Activated gamma-delta T cell treated with Interleukin-2 at 50 U/mL for 16 hours (primary cell): ENCODE results near the gene RNF169.

Source experiments
- DNase-seq: peaks from one replicate; pipeline ENCODE4 v3.0.0-alpha.2; 2020

RNF169 gene

DNA sequence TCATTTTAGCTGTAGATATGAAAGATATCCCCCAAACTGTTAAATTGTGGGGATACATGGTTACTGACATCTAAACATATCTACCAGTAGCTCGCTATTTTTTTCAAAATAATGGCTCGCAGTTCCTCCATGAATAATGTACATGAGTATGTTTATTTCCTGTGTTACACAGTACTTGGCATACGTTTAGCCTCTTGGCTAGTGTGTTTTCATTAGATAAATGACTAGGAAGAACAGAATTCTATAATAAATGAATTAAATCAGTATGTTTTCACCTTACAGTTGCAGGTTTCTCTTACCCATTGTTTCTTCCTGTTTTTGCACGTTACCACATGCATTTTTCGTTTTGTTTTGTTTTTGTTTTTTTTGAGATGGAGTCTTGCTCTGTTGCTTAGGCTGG, 21.8 kb downstream of the RNF169 start:
- DNase-seq: no peak

DNA sequence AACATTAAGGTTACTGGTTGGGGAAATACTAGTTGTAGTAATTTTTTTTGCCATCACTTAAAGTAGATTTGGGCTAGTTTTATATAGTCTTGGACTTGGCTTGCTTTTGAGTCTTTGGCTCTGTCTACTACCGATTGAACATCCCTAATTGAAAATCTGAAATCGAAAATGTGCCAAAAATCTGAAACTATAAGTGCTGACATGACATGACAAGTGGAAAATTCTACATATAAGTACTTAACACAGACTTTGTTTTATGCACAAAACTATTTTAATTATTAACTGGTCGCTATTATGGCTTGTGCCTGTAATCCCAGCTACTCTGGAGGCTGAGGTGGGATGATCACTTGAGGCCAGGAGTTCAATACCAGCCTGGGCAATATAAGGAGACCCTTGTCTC, 22.5 kb downstream of the RNF169 start:
- no peak for DNase-seq

DNA sequence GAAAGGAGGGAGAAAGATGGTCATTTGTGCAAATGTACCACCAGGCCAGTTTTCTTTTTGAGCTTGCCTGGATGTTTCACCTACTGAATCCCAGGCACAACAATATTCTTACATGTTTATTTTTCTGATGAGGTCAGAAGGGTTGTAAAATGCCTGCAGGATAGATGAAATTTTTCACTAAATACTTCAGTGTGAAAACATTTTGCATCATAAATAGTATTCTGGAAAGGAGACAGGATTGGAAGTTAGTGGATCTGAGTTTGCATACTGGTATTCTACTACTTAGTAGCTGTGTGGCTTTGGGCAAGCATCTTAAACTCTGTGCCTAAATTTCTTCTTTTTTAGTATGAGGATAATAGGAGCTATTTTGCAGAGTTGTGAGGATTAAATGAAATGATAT, 24.8 kb downstream of the RNF169 start:
- no peak for DNase-seq

DNA sequence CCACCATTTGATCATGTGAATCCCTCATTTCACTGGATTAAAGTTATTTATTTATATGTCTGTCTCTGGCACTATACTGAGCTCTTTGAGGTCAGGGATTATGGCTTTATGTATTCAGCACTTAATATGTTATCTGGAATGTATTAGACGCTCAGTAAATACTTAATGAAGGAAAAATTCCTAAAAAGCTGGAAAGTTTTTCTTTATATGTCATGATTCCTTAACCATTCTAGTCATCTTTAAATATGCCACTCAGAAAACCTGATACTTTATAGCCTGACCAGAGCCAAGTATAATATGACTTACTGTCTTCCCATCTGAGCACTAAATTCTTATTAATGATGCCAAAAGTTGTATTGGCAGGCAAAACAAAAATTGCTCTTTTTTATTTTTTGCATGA, 27.1 kb downstream of the RNF169 start:
- no peak for DNase-seq

DNA sequence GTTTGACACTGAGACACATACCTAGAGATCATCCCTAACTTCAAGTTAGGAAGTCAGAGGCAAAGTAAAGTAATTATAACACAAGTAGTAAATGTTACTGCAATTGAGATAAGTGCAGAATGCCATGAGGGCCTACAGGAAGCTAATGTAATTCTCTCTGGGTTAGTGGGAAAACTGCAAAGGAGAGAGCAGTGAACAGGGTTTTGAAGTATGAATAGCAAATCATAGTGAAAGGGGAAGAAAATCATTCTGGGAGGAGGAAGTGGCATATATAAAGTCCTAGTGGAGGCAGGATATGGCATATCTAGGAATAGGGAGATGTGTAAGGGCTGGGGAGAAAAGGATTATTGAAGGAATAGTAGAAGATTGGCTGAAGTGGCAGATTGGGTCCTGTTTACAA, 27.9 kb downstream of the RNF169 start:
- no peak for DNase-seq

DNA sequence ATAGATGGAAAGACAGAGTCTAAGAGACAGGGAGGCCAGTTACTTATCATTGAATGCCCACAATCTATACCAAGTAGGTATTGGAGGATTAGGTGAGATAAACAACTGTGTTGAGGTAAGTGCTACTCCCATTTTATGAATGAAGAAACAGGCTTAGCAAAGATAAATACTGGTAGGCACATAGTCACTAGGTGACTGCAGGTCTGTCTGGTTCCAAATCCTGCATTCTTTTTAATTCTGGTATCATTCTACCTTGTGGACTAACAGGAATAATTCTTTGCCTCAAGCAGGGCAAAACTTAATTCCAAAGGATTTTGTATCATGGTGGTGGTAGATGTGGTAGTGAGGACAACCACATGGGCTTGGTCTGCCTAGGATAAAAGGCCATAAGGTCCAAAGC, 28.4 kb downstream of the RNF169 start:
- no peak for DNase-seq

DNA sequence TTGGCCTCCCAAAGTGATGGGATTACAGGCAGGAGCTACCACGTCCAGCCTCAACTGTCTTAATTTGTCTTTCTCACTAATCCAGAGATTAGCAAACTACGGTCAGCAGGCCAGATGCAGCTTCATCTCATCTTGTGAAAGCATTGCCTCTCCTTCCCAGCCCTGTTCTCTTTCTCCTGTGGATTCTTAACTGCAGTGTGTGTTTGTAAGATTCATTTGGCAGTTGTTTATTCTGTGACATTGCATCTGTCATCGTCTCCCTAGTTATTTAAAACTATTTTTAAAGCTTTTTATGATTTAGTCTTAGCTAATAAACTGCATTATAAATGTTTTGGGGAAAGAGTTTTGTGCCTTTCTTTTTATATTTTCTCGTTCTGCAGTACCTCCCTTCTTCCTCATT, 29.2 kb downstream of the RNF169 start:
- no peak for DNase-seq

DNA sequence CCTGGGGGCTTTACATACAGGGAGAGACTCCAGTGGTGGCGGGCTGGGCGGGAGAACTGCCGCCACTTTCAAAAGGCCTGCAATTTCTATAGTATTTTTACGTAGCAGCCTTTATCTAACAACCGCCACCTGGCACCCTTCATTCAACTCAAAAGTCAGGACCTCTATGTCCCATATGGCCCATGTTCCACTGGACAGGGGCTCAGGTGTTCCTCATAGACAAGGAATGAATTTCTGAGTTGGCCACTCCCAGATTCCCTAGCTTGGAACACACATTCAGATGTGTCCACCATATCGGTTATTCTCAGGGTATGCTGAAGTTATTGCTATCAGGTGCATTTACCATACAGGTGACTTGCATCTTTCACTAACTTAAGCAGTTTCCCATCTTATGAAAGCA, 29.9 kb downstream of the RNF169 start:
- no peak for DNase-seq

DNA sequence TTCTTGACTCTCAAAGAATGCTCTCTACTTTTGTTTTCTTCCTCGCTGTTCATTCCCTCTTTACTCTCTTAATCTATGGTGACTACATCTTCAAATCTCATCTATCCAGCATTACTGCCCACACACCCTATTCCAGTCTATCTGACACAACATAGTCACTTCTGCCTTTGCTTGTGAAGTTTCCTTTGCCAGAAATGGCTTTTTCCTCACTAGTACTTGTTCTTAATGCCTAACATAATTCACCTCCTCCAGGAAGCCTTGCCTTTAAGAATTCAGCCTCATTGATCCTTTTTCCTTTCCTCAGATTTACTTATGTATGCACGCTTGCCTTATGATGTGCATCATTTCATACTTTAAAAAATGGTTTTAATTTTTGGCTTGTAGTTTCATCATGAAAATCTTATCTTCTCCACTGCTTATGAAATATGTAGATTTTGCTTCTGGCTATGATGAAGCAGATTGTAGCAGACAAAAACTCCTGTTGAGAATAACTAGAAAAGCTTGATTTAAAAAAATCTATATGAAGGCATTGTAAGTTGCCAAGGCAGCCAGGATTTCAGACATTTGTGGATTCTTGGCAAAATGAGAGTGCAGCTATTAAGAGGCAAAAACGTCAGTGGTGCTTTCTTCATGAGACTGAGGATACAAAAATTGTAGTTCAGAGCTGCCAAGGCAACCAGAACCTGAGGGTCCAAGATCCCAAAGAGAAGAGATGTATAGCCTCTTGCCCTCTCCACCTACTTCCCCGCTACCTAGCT, 31.8 kb downstream of the RNF169 start:
- no peak for DNase-seq

DNA sequence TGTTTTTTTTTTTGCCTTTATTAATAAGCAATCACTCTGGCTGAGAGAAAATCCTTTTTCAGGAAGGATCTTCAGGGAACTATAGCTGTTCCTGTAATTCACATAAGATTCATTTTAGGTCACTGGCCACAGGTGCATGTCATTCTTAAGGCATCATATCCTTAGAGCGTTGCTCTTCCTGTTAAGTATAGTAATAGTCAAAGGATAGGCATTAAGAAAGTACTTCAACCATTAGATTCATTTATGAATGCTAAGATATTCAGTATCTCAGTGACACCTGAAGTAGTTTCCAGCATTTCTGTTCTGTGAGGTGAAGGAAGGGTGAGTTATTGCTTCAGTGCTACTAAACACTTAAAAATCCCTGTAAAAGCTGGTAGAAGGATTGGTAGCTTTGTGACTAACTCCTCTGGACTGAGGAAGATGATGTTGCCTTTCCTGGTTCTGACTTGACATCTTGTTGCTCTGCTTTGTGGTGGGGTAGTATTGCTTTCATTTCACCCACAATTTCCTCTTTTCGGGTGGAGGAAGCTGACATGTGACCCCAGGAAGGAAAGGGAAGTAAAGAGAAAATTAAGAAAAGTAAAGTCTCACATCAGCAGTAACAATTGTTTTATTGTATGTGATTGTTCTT, 34.7 kb downstream of the RNF169 start:
- no peak for DNase-seq

DNA sequence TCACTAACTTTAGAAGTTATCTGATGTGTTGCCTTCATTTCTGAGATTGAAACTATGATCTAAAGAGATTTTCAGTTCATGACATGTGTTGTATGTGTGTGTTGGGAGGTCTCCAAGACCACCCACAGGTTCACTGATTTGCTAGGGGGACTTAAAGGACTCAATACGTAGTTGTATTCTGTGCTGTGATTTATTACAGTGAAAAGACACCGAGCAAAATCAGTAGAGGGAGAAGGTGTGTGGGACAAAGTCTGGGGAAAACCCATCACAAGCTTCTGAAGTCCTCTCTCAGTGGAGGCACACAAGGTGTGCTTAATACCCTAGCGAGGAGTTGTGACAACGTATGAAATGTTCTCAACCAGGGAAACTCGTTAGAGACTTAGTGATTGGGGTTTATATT, 35.6 kb downstream of the RNF169 start:
- DNase-seq: no peak

DNA sequence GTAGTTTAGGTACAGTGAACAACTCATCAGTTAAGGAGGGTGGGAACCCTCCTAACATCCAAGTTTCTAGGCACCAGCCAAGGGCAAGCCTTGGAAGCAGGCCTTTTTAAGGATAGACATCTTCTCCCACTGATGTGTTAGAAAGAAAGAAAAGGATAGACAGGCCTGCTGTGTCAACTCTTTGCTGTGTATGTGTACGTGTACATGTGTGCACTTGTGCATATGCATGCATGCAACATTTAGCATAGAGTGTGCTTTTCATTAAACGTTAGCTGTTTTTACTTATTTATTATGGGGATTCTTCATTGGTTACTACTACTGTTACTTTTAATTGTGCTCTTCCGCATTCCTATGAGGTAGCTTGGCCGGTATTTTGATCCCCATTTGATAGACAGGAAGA, 36.1 kb downstream of the RNF169 start:
- no peak for DNase-seq

DNA sequence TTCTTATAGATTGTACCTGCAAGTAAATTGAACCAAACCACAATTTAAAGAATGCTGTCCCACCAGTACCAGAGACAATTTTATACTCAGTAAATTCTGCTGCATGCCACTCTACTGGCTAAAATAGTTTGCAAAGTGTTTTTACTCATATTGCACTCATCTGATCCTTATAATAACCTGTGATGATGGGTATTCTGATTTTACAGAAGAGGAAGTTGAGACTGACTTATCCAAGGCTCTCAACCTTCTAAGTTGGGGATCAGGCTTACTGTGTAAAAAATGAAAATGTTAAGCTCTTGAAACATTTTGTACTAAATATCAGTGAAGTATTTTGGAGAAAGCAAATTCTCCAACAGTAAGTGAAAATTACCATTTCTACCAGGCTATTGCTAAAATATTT, 37.9 kb downstream of the RNF169 start:
- no peak for DNase-seq

DNA sequence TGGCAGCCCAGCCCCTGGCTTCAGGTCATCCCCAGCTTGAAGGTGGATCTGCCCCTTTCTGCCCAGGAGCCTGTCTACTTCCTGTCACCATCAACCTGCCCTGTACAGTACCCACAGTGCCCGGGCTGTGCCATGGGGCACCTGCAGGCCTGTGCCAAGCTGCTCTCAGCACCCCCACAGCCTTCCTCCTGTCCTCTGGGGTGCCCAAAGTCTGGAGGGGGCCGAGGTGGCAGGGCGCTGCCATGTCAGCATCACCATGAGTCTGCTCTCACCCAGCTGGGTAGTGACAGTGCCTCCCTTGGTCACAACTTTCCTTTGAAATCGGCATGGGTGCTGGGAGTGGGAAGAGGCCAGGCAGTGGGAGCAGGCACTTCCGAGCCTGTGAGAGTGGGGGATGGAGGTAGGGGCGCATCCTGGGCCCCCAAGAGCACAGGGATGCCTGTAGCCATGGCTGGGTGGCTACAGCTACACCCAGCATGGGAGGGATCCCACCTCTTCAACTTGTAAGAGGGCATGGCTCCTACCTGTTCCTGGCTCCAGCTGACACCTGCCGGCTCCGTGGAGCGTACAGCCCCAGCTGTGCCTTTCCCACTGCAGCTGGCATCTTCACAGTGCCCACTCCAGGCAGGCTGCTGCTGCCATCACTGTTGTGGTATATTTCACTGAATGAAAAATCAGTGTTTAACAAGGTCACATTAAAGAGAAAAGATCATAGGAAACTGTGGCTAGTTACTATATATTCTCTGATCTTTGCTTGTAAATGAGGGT, 42.9 kb downstream of the RNF169 start:
- DNase-seq: no peak

DNA sequence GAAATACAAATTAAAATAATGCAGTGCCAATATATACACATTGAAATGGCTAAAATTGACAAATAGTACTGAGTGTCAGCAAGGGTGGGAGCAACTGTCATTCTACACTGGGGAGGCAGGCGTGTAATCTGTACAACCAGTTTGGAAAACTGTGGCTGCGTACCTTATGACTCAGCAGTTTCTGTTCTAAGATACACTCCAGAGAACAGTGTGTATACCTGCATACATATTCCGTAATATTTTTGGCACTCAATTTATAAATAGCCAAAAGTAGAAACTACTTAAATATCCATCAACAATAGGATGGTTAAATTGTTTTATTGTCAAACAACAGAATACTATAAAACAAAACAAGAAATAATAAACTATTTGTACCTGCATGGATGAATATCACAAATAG, 57.6 kb downstream of the RNF169 start:
- DNase-seq: no peak

DNA sequence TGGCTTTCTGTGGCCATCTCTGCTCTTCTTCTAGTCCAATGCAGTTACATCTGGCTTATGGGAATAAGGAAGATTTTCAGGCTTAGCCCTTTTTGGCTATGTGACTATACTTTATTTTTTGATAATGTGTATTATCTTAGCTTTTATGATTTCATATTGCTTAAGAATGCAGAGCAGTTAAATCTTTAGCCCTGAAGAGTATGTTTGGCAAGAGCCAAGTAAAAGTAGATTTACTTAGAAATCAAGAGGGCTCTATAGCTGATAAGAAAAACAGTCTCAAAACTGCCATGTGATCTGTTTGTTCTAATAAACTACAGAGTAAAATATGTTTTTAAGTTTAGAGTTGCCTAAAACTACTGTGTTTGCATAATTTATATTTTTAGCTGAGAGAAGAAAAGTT, 61.2 kb downstream of the RNF169 start:
- no peak for DNase-seq

DNA sequence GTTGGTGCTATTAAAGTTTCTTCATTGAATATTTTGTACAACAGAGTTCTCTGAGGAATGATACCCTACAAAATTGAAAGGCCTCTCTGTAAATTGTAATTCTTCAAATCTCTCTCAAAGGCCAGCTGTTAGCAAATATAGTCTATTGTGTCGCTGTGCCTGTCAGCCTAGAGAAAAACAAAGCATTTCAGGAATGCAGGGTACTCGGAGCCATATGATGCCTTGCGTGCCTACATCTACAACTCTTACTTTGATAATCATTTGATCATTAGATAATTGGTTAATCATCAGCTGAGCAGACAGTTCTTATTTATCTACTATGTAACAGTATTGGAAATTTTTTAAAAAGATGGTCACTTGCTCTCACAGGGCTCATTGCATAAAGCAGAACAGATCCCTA, 67.3 kb downstream of the RNF169 start:
- DNase-seq: no peak

DNA sequence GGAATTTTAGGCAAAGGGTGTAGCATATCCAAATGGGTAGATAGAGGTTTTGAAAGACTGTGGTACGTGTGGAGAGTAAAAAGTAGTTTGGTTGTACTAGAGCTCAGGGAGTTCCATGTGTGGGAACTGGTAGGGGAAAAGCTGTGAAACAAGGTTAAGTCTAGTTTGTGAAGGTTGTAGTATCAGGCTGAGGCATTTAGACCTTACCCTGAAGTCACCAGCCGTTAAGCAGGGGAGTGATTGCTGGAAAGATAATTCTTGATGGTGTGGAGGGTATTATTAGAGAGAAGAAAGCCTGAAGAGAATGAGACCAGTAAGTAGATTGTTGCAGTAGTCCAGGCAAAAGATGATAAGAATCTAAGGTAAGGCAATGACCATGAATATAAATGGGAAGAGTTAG, 68.0 kb downstream of the RNF169 start:
- no peak for DNase-seq

DNA sequence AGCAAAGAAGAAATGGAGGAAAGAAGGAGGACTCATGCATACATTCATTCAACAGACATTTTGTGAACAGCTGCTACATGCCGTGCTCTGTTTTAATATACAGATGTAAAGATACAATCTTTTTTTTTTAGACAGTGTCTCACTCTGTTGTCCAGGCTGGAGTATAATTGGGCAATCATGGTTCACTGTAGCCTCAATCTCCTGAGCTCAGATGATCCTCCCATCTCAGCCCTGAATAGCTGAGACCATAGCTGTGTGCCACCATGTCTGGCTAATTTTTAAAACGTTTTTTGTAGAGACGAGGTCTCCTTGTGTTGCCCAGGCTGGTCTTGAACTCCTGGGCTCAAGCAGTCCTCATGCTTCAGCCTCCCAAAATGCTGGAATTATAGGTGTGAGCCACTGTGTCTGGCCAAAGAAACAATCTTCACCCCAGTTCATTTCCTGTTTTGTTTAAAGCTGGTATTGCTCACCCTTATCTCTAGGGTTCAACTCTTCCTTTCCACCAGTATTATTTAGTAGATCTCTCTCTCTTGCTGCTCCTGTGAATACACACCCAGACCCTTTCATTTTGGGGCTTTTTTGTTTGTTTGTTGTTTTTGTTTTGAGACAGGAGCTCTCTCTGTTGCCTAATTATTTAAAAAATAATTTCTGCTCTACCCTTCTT, 69.8 kb downstream of the RNF169 start:
- no peak for DNase-seq

DNA sequence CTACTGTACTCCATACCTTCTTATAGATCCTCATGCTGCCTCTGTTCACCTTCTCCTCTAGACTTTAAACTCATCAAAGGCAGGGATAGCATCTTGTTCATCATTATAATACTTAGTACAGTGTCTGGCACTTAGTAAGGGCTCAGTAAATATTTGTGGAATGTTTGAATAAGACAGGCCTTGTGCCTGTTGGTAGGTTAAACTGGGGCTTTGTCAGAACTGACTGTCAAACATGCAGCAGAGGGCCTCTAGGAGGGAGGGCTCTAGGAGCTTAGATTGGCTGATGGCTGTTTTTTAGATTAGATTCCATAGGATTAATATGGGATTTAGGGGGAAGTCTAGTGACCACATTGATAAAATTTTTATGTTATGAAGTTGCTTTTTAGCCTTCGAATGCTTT, 70.8 kb downstream of the RNF169 start:
- no peak for DNase-seq

DNA sequence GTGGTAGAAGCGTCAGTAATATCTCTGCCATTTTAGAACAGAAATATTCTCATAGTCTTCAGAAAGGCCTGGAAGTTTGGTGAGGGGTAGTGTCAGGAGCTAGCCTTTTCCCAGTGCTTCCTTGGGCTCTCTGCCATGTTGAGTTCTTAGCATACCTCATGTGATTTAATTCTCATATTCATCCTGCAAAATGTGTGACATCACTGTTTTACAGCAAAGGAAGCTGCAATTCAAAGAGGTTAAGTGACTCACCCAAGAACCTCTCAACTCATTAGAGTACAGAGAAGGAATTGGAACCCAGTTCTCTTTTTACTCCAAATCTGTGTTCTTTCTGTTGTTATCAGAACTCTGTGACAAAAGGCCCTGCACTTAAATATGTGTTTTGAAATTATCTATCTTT, 72.1 kb downstream of the RNF169 start:
- no peak for DNase-seq

DNA sequence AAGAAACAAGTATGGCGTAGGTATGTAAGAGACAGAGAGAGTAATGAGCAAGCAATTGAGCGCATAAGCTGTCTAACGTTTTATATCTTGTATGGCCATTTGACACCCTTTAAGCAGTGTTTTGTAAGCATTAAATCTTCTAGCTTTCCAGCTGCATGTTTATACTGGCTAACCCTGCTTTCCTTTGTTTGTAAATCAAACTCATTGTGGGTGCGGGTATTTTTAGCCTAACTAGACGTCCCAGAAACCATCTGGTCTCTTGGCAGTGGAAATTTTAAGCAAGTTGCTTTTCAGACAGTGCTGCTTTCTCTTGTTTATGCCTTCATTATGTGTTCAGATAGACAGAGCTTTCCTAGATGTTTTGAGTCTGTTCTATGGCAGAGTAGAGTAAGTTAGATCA, 73.5 kb downstream of the RNF169 start:
- DNase-seq: no peak

DNA sequence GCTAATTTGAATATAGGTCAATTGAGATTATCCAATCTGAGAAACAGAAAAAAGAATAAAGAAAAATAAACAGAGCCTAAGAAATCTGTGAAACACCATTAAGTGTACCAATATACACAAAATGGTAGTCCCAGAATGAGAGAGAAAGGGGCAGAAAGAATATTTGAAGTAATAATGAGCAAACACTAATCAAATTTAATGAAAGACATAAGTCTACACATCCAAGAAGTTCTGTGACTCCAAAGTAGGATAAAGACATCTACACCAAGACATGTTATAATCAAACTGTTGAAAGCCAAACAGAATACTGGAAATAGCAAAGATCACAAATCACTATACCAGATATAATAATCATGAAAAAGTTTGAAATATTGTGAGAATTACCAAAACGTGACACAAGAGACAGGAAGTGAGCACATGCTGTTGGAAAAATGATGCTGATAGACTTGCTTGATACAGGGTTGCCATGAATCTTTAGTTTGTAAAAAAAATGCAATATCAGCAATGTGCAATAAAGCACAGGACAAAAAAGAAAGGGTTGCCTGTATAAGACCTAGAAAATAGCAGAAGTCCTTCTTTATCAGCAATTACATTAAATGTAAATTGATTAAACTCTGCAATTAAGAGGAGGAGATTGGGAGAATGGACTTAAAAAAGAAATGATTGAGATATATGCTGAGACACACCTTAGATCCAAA, 75.8 kb downstream of the RNF169 start:
- no peak for DNase-seq
